Activated naive CD4-positive, alpha-beta T cell treated with anti-CD3 and anti-CD28 coated beads, Interleukin-2, amount 50 U/mL, for 24 hours (primary cell): ENCODE results near the gene SLC35B3.
A peak's percentile ranks its signal among the peaks of the same experiment; 100 is the strongest.
"Not testable (repeated sequence)": the region's sequence is repeated elsewhere in the genome, so short reads cannot be mapped to it uniquely, and the experiment has no call there.

ENCODE experiments used
- H3K27ac Mint-ChIP-seq: one replicate; pipeline ENCODE4 v1.8.0; 2021; ENCODE audit warnings: mild to moderate bottlenecking, mixed read lengths
- H3K27me3 Mint-ChIP-seq: one replicate; pipeline ENCODE4 v1.8.0; 2021; ENCODE audit warnings: mixed read lengths
- H3K36me3 Mint-ChIP-seq: one replicate; pipeline ENCODE4 v1.8.0; 2021; ENCODE audit warnings: mixed read lengths
- H3K4me1 Mint-ChIP-seq: one replicate; pipeline ENCODE4 v1.8.0; 2021; ENCODE audit warnings: mixed read lengths
- H3K4me3 Mint-ChIP-seq: one replicate; pipeline ENCODE4 v1.8.0; 2021; ENCODE audit warnings: mild to moderate bottlenecking, mixed read lengths
- H3K9me3 Mint-ChIP-seq: one replicate; pipeline ENCODE4 v1.8.0; 2021; ENCODE audit warnings: mixed read lengths

SLC35B3 gene

DNA sequence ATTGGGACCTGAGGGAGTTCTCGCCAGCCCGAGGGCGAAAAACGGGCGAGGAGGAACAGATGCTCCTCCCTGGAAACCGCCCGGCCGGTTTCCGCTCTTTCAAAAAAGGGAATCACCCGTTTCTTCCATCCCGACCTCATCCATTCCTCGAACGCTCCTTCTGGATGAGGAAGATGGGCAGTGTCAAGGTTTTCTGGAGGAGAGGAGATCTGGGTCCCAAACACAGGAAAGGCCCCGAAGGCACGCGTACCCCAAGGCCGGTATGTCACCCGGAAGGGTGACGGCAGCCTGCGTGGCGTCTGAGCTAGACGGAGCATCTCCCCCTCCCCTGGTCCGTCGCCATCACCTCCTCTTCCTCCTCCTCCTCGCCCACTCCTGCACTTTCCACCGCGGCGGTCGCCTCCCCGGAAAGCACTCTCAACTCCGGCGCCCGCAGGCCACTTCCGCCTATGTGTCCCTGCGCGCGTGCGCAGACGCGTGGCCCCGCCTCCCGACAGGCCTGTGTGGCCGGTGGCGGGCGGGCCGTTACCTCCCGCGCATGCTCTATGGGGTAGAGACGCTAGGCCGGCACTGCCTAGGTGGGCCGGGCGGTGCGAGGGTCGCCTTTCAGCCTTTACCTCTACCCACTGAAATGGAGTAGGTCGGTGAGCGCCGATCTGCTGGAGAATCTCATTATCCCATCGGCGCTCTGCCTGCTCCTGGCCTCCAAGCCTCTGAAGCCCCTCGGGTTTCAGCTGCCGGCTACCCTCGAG, at the start of gene SLC35B3:
SLC35B3 (minus strand) TSS at position 453 of the 752 bp plus-strand sequence.
- H3K4me3 Mint-ChIP-seq, result peak within 1 kb of the TSS; percentile 94
- H3K27me3 Mint-ChIP-seq, result no peaks in the 10 kb centered on the region
- peaks cover 10% of the 10 kb centered on the region for H3K36me3 Mint-ChIP-seq
- no peaks in the 10 kb centered on the region for H3K9me3 Mint-ChIP-seq
- H3K27ac Mint-ChIP-seq, result peak within 1 kb of the TSS; percentile 96
- H3K4me1 Mint-ChIP-seq, result peaks cover 51% of the 10 kb centered on the region

DNA sequence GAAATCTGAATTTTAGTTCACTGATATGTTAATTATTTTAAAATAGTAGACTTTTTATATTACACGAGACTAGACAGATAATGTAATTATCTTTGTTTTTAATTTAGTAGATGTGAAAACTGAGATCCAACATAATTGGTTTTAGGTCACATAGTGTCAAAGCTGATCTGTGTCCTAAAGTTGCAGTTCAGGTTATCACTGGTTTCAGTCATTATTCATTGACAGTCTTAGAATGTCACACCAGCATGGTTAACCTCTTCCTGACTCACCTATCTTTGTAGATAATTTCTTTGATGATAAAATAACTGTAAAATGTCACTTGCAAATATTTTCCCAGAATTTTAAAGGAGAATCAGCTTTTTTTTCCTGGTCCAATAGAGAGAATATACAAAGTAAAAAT, 48.3 kb upstream of the SLC35B3 start:
- H3K4me1 Mint-ChIP-seq, result no peaks in the 10 kb centered on the region
- peaks cover 5% of the 10 kb centered on the region for H3K9me3 Mint-ChIP-seq
- H3K4me3 Mint-ChIP-seq, result no peak overlapping the region
- H3K27ac Mint-ChIP-seq, result no peak overlapping the region
- peaks cover 5% of the 10 kb centered on the region for H3K36me3 Mint-ChIP-seq
- peaks cover 8% of the 10 kb centered on the region for H3K27me3 Mint-ChIP-seq

DNA sequence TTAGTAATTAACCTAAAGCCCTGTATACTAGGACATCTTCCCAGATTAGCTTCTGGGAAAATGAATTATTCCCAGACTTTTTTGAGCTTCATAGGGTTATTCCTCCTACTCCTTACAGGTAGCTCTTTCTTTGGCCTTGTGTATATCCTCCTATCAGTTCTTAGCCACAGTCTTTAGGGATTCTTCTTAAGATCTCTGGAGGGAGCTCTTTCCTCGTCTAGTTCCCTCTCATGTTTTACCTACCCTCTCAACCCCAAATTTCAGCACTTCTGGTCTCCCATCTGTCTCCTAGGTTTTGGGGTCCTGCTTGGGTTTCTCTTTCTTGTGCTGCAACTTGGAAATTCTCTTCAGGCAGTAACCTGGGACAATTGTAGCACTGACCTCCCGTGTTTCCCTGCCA, 46.4 kb upstream of the SLC35B3 start:
- H3K36me3 Mint-ChIP-seq, result peaks cover 5% of the 10 kb centered on the region

DNA sequence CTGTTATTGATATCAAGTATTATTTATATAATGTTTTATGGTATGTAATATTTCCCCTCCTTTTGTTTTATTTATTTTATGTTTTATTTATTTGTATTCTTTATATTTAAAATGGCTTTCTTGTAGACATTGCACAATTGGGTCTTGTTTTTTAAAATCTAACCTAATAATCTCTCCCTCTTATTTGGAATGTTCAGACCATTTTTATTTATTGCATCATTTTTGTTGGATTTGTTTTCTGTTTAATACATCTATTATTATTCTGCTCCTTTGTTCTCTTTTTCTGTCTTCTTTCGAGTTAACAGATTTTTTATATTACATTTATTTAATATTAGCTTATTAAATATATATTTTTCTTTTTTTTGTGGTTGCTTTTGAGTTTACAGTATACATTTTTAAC, 43.1 kb upstream of the SLC35B3 start:
- H3K9me3 Mint-ChIP-seq, result peaks cover 13% of the 10 kb centered on the region
- peaks cover 6% of the 10 kb centered on the region for H3K27me3 Mint-ChIP-seq
- H3K4me3 Mint-ChIP-seq, result no peak overlapping the region
- H3K4me1 Mint-ChIP-seq, result no peaks in the 10 kb centered on the region
- peaks cover 3% of the 10 kb centered on the region for H3K36me3 Mint-ChIP-seq
- no peak overlapping the region for H3K27ac Mint-ChIP-seq

More for the DNA sequence above, 46.4 kb upstream of the SLC35B3 start:
- Mint-ChIP-seq H3K27ac (no peak overlapping the region), H3K27me3 (peaks cover 8% of the 10 kb centered on the region), H3K4me3 (no peak overlapping the region), H3K9me3 (peaks cover 12% of the 10 kb centered on the region), H3K4me1 (no peaks in the 10 kb centered on the region)

DNA sequence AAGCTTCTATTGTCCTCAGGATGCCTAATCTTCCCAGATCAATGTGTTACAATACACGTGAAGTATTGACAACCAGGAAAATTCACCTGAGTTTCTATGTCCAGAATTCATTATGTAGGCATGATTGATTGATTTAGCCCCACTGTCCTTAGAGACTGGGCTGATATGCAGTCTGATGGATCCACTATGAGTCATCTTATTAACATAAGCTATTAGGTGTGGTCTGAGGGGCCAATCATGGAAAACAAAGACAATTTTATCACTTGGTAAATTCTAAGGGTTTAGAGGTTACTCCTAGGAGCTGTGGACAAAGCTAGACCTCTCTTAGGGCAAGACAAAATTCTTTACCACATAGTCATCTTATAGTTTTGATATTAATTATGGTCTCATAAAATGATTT, 41.3 kb upstream of the SLC35B3 start:
- Mint-ChIP-seq H3K4me1 (no peaks in the 10 kb centered on the region), H3K4me3 (no peak overlapping the region), H3K27me3 (no peaks in the 10 kb centered on the region), H3K36me3 (peaks cover 4% of the 10 kb centered on the region), H3K9me3 (peaks cover 13% of the 10 kb centered on the region), H3K27ac (no peak overlapping the region)

DNA sequence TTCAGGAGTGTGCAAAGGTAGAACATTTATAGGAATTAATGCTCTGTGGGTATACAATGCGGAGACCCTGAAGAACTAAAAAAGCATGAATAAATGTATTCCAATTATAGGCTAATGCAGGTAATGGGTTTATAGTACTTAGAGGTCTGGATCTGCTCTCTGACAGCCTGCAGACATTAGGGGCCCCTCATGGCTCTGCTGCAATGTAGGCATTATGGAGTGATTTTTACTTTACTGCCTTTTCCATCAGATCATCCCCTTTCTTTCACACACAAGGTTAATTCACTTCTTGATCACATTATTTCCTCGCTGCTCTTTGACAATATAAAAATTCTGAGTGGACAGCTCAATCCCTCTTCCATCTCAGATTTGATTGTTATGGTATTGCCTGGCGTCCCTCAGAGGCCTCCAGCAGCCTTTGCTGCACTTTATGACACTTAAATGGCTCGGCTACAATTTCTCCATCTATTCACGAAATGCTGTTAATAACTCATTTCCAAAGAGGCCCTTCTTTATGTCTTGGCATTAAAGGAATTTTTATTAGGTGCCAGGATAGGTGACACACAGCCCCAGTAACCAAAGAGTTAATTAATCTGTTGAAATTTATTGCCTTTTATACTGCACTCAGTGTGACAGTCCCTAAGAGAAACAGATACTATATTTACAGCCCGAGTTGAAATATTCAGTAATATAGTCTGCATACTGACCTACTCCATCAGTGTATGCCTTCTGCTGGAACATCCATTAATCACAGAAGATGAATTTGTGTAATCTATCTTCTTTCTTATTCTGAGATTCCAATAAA, 33.4 kb upstream of the SLC35B3 start:
- H3K27ac Mint-ChIP-seq, result no peak overlapping the region
- no peaks in the 10 kb centered on the region for H3K9me3 Mint-ChIP-seq
- H3K27me3 Mint-ChIP-seq, result peaks cover 2% of the 10 kb centered on the region
- peaks cover 5% of the 10 kb centered on the region for H3K36me3 Mint-ChIP-seq
- H3K4me3 Mint-ChIP-seq, result no peak overlapping the region
- H3K4me1 Mint-ChIP-seq, result no peaks in the 10 kb centered on the region

DNA sequence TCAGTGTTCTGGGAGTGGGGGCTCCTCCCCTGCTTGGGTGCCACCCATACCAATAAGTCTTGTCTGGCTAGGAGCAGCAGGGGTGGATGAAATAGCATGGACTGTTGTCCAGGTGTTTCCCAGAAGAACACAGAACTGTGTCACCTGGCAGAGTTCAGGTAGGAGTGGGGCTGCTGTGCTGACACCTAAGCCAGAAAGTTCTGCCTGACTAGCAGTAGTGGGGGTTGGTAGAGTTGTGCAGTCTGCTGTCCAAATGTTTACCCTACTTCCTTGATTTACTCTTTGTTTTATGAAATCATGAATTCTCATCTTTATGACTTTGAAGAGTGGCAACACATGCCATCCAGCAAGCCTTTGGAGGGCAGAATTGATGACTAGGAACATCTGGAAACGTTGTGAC, 27.3 kb upstream of the SLC35B3 start:
- Mint-ChIP-seq H3K4me1 (no peaks in the 10 kb centered on the region), H3K4me3 (no peak overlapping the region), H3K27me3 (peaks cover 6% of the 10 kb centered on the region)

DNA sequence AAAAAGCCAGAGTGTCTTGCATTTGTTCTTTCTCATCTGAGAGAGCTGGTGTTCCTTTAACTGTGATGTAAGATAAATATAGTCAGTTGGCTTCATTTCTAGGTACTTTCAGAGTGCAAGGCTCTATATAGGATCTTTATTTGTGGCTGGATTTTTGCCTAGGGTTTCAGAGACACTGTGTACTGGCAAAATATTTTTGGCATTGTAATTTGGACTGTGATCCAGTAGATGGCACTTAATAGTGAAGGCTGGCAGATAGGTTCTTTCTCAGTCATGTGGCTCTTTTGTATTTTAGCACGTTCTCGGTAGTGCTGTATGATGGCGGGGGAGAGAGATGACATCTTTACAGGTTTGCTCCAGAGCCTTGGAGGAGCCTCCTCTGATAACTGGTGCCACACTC, 26.8 kb upstream of the SLC35B3 start:
- Mint-ChIP-seq H3K36me3 (peaks cover 21% of the 10 kb centered on the region), H3K27me3 (peaks cover 6% of the 10 kb centered on the region), H3K9me3 (peaks cover 6% of the 10 kb centered on the region), H3K4me1 (no peaks in the 10 kb centered on the region), H3K27ac (no peak overlapping the region), H3K4me3 (no peak overlapping the region)

More for the DNA sequence above, 27.3 kb upstream of the SLC35B3 start:
- Mint-ChIP-seq H3K9me3 (peaks cover 6% of the 10 kb centered on the region), H3K27ac (no peak overlapping the region), H3K36me3 (peaks cover 21% of the 10 kb centered on the region)

DNA sequence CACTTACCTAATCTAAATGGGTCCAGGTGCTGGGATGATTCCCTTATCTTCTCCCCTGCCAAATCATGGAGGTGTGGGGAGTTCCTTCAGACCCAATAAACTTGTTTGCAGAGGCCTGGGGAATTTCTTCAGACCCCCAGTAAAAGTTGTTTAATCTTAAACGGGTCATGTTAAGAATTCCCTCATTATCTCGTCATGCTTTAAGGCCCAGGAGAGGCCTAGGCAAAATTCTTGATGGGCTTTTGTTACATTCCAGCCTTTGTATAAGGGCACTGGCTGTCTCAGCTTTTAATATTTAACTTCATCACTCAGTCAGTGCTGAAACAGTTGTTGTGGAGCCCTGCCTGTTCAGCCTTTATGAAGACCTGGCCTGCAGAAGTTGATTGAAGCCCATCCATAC, 11.0 kb upstream of the SLC35B3 start:
- H3K4me1 Mint-ChIP-seq, result no peaks in the 10 kb centered on the region
- H3K36me3 Mint-ChIP-seq, result peaks cover 3% of the 10 kb centered on the region
- no peak overlapping the region for H3K27ac Mint-ChIP-seq
- no peak overlapping the region for H3K4me3 Mint-ChIP-seq
- no peaks in the 10 kb centered on the region for H3K27me3 Mint-ChIP-seq
- no peaks in the 10 kb centered on the region for H3K9me3 Mint-ChIP-seq

DNA sequence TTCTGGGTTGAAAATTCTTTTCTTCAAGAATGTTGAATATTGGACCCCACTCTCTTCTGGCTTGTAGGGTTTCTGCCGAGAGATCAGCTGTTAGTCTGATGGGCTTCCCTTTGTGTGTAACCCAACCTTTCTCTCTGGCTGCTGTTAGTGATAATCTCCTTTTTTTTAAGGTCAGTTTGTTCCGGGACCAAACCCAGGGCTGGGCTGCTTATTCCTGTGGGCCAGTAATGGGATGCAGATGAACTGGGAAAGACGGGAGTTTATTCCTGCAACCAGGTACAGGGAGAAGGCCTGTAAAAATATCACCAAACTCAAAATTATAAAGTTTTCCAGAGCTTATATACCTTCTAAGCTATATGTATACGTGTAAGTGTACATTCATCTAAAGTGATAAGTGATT, 10.6 kb upstream of the SLC35B3 start:
- not testable (repeated sequence) for H3K27ac Mint-ChIP-seq, H3K27me3 Mint-ChIP-seq, H3K9me3 Mint-ChIP-seq, H3K4me3 Mint-ChIP-seq, H3K36me3 Mint-ChIP-seq, H3K4me1 Mint-ChIP-seq

DNA sequence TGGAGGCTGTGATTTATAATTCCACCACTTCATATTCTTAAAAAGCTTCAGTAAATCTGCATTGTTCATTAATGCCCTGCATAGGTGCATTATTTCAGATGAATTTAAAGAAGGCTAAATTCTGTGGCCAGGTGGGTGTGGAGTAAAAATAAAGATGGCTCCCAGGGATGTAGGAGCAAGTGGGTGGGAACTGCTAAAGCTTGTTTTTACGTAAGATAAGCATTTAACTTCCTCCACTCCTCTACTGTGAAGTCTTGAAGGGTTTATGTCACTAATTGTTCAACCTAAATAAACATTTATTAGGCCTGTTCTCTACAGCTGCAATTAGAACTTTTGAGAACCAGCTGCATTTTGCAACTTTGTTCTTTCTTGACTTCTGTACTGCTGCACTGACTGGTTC, 6.8 kb upstream of the SLC35B3 start:
- no peak overlapping the region for H3K4me3 Mint-ChIP-seq
- H3K36me3 Mint-ChIP-seq, result peaks cover 3% of the 10 kb centered on the region
- no peaks in the 10 kb centered on the region for H3K27me3 Mint-ChIP-seq
- peaks cover 1% of the 10 kb centered on the region for H3K4me1 Mint-ChIP-seq
- no peaks in the 10 kb centered on the region for H3K9me3 Mint-ChIP-seq
- H3K27ac Mint-ChIP-seq, result no peak overlapping the region

DNA sequence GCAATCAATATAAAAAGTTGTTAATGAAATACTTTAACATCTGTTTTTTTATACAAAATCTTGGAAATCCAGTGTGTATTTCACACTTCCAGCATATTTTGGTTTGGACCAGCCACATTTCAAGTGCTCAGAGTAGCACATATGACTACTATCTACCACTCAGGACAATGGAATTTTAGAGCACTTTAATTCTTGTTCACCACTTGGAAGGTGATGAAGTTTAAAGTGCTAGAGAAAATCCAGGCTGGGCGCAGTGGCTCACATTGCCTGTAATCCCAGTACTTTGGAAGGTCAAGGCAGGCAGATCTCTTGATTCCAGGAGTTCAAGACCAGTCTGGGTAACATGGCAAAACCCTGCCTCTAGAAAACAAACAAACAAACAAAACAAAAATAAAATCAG, 6.1 kb upstream of the SLC35B3 start:
- no peak overlapping the region for H3K4me3 Mint-ChIP-seq
- H3K27me3 Mint-ChIP-seq, result no peaks in the 10 kb centered on the region
- H3K9me3 Mint-ChIP-seq, result no peaks in the 10 kb centered on the region
- H3K4me1 Mint-ChIP-seq, result peaks cover 4% of the 10 kb centered on the region
- H3K27ac Mint-ChIP-seq, result no peak overlapping the region
- peaks cover 3% of the 10 kb centered on the region for H3K36me3 Mint-ChIP-seq

DNA sequence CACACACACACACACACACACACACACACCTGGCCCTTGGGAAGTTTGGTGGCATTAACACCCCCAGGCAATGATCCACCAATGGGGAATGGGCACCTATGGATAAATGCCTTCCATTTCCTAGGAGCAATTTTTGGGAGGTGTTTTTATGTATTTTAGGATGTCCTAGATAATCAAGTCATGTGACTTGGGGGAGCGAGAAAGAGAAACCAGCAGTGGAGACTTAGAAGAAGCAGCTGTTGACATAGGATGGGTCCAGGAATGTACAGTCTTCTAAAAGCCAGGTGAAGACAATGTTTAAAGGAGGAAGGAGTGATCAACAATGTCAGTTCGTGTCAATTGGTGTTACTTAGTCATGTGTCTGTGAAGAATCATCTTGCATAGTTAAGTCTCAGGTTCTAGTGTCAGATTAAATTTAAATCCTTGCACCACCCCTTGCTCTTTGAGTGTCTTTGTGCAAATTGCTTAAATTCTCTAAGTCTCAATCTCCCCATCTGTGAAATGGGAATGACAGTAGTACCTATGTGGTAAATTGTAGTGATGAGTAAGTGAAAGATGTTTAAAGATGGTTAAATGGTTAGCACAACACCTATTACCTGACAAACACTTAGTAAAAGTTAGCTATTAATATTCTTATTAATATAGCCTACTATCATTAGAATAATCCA, 4.4 kb upstream of the SLC35B3 start:
- H3K27me3 Mint-ChIP-seq, result no peaks in the 10 kb centered on the region
- no peaks in the 10 kb centered on the region for H3K9me3 Mint-ChIP-seq
- H3K4me1 Mint-ChIP-seq, result peaks cover 15% of the 10 kb centered on the region
- no peak overlapping the region for H3K4me3 Mint-ChIP-seq
- H3K27ac Mint-ChIP-seq, result no peak overlapping the region
- peaks cover 3% of the 10 kb centered on the region for H3K36me3 Mint-ChIP-seq

DNA sequence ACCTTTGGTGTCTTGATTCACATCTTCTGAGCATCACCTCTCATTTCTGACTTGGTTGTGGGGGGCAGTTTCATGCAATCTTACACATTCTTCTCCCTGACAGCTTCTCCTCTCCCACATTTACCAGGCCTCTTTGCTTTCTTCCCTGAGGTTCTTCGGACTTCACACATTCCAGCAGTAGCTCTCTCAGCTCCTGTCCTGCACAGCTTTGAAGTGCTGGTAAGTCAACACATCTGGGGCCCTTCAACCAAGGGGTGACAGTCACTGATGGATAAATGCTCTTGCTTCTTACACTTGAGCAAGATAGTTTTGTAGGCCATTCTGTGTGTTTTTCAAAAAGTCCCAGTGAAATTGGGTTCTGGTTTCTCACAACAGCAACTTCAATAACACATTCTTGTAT, 2.5 kb upstream of the SLC35B3 start:
- H3K9me3 Mint-ChIP-seq, result no peaks in the 10 kb centered on the region
- H3K4me1 Mint-ChIP-seq, result peaks cover 31% of the 10 kb centered on the region
- no peaks in the 10 kb centered on the region for H3K27me3 Mint-ChIP-seq
- H3K27ac Mint-ChIP-seq, result no peak overlapping the region
- peaks cover 3% of the 10 kb centered on the region for H3K36me3 Mint-ChIP-seq
- H3K4me3 Mint-ChIP-seq, result no peak overlapping the region

DNA sequence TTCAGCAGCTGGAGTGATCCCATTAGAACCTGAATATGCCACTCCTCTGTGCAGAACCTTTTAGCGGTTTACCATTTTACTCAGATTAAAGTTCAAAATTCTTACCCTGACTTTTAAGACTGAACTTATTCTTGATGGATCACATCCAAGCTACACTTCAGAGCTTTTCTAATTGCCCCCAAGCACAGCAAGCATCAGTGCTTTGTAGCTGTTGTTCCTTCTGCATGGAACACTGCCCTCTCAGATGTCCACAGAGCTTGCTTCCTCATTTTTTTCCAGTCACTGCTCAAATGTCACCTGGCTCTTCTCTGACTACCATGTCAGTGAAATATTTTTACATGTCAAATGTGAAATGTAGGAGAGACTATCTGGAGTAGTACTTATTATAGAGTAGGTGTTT, 1.6 kb upstream of the SLC35B3 start:
- H3K36me3 Mint-ChIP-seq, result peaks cover 4% of the 10 kb centered on the region
- H3K4me3 Mint-ChIP-seq, result no peak overlapping the region

DNA sequence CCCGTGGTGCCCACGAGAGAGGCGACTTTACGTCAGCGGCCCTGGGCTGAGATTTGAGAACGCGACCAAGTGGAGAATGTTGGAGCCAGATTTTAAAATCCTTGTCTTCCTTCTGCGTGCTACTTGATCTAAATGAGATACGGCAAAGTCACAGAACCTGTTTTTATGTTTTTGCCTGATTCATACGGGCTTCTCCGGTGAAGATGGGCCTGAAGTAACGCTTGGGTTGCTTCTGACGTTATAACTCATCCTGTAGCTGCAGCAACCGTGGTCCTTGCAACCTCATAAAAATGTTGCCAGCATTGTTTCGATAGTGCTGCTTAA, 462 bp upstream of the SLC35B3 start:
- H3K4me1 Mint-ChIP-seq, result peaks cover 51% of the 10 kb centered on the region
- H3K36me3 Mint-ChIP-seq, result peaks cover 10% of the 10 kb centered on the region
- H3K9me3 Mint-ChIP-seq, result no peaks in the 10 kb centered on the region
- H3K4me3 Mint-ChIP-seq, result peak overlapping the region; percentile 94
- H3K27me3 Mint-ChIP-seq, result no peaks in the 10 kb centered on the region
- peak overlapping the region; percentile 96 for H3K27ac Mint-ChIP-seq

More for the DNA sequence above, 1.6 kb upstream of the SLC35B3 start:
- Mint-ChIP-seq H3K9me3 (no peaks in the 10 kb centered on the region), H3K4me1 (peaks cover 40% of the 10 kb centered on the region), H3K27me3 (no peaks in the 10 kb centered on the region), H3K27ac (peak overlapping the region; percentile 23)
